T-cell (primary cell): ENCODE measurements around the gene ADAMTS10. TPM values are rescaled to one million over a fixed set of nuclear protein-coding genes. Genes with fewer than 3 reads are reported as not detected.
"Not testable (repeated sequence)": the region's sequence is repeated elsewhere in the genome, so short reads cannot be mapped to it uniquely, and the experiment has no call there.

Experiments used
- ATAC-seq, 4 experiments: fragments of 200-7000 bp in 3 of 4; fragments of 150-1000 bp in 1 of 4; cut with Tn5 transposase; replicated peaks in 1 of 4; 1 replicate in 3 of 4; 2 replicates in 1 of 4; pipeline ENCODE4 v1.10.0; 2021; ENCODE audit warnings: moderate library complexity in 3 of 4, mild to moderate bottlenecking in 2 of 4, moderate number of reproducible peaks in 1 of 4
- CTCF ChIA-PET, 2 donors: fragments of 300-600 bp; sonication (Branson Sonifier 250); formaldehyde crosslinking; loops; one replicate each; lab custom pipeline; 2022; ENCODE audit warnings: antibody characterized with exemption in 2 of 2; lab: Charles Lee
- POLR2A ChIA-PET, 2 donors: fragments of 300-600 bp; sonication (Branson Sonifier 250); formaldehyde crosslinking; loops; one replicate each; lab custom pipeline; 2022; ENCODE audit warnings: antibody characterized with exemption in 2 of 2; lab: Charles Lee
- DNase-seq, 35 experiments: peaks; one replicate each; pipeline versions ENCODE4 v3.0.0 to v3.0.0-alpha.2; 2013 to 2023
- H3K27ac ChIP-seq: one replicate; pipeline ENCODE4 v1.5.1; 2013; ENCODE audit warnings: low read length
- H3K27me3 ChIP-seq, 2 experiments: replicated peaks in 1 of 2; 1 replicate in 1 of 2; 2 replicates in 1 of 2; pipeline versions ENCODE4 v1.6.1 to v1.7.0; 2013; ENCODE audit warnings: low read length in 1 of 2, mixed read lengths in 1 of 2; ENCODE audit not compliant: control insufficient read depth in 2 of 2, insufficient read depth in 2 of 2; ENCODE audit errors: extremely low read depth in 1 of 2
- H3K36me3 ChIP-seq, 2 donors: 1 replicate in 1 of 2; 2 replicates in 1 of 2; pipeline versions ENCODE4 v1.6.1 to v1.7.0; 2013; ENCODE audit warnings: low read length in 1 of 2; ENCODE audit not compliant: control insufficient read depth in 2 of 2, insufficient read depth in 1 of 2; ENCODE audit errors: extremely low read depth in 1 of 2
- H3K4me1 ChIP-seq, 2 experiments: 1 replicate in 1 of 2; 2 replicates in 1 of 2; pipeline versions ENCODE4 v1.6.1 to v1.7.0; 2013; ENCODE audit warnings: low read length in 2 of 2, mixed read lengths in 1 of 2; ENCODE audit not compliant: insufficient read depth in 2 of 2, control insufficient read depth in 1 of 2; ENCODE audit errors: extremely low read depth in 1 of 2
- H3K4me3 ChIP-seq, 2 donors: 1 replicate in 1 of 2; 2 replicates in 1 of 2; pipeline versions ENCODE4 v1.5.1 to v1.7.0; 2013; ENCODE audit warnings: mild to moderate bottlenecking in 2 of 2, low read length in 1 of 2, moderate library complexity in 1 of 2; ENCODE audit not compliant: control insufficient read depth in 1 of 2; ENCODE audit errors: extremely low read depth in 1 of 2
- H3K9me3 ChIP-seq: 2 replicates; pipeline ENCODE4 v1.7.0; 2013
- H3K27ac Mint-ChIP-seq, 2 donors: one replicate each; pipeline ENCODE4 v1.8.0; 2020 to 2021; ENCODE audit warnings: mild to moderate bottlenecking in 2 of 2, mixed read lengths in 2 of 2
- H3K27me3 Mint-ChIP-seq, 2 donors: one replicate each; pipeline ENCODE4 v1.8.0; 2021 to 2022; ENCODE audit warnings: mixed read lengths in 2 of 2
- H3K36me3 Mint-ChIP-seq: one replicate; pipeline ENCODE4 v1.8.0; 2021; ENCODE audit warnings: mixed read lengths
- H3K4me1 Mint-ChIP-seq, 3 donors: one replicate each; pipeline ENCODE4 v1.8.0; 2020 to 2022; ENCODE audit warnings: mixed read lengths in 3 of 3, mild to moderate bottlenecking in 1 of 3
- H3K4me3 Mint-ChIP-seq, 3 donors: one replicate each; pipeline ENCODE4 v1.8.0; 2020 to 2022; ENCODE audit warnings: mild to moderate bottlenecking in 3 of 3, mixed read lengths in 3 of 3, moderate library complexity in 3 of 3
- H3K9me3 Mint-ChIP-seq, 3 donors: one replicate each; pipeline ENCODE4 v1.8.0; 2020 to 2022; ENCODE audit warnings: mixed read lengths in 3 of 3
- WGBS: methylation state at CpG from one replicate; pipeline ENCODE4 v1.1.5; 2013; ENCODE audit warnings: missing lambda C conversion rate; ENCODE audit not compliant: insufficient coverage; 5-methylcytosine and 5-hydroxymethylcytosine counted together
- total RNA-seq, 35 experiments: library from RNA in 6 of 35; stranded (reverse) in 6 of 35; fragments of 120-200 nt in 1 of 35; gene quantifications; one replicate each; pipeline versions ENCODE4 v1.2.1 to v1.2.4 and lab custom pipeline; 2013 to 2026

ADAMTS10 gene
- total RNA-seq, 5 donors from 2014 or later (not counting 1 experiment from before 2014, with no cell fraction given), result 57.2 to 103 (median 80.1) TPM

GRCh38 chr19:8617984-8618383 lies 7.5 kb upstream of the ADAMTS10 start:
- no peak overlapping the region for H3K4me3 Mint-ChIP-seq
- H3K27ac ChIP-seq, result no peak overlapping the region
- H3K9me3 Mint-ChIP-seq, result no peaks in the 10 kb centered on the region
- H3K9me3 ChIP-seq, result no peaks in the 10 kb centered on the region
- peaks cover 11 to 16% (median 14%) of the 10 kb centered on the region in 3 donors for H3K4me1 Mint-ChIP-seq
- DNase-seq (no peak), ATAC-seq (no peak)
- WGBS, result 20% methylated on average over 1 of the region's 4 CpGs
- ChIA-PET CTCF (no interaction called here), POLR2A (interaction anchor here in 1 of 2 donors (0.7 kb wide), 1 partner anchor 38 kb away, joined by 3 read pairs; no protein-coding TSS in a partner anchor)
- peaks cover 4 to 9% of the 10 kb centered on the region in 2 donors for H3K27me3 Mint-ChIP-seq
- peaks cover 0 to 10% of the 10 kb centered on the region in 2 experiments for H3K27me3 ChIP-seq
- H3K36me3 Mint-ChIP-seq, result no peaks in the 10 kb centered on the region
- H3K27ac Mint-ChIP-seq, result no peak overlapping the region
- no peaks in the 10 kb centered on the region for H3K36me3 ChIP-seq
- H3K4me3 ChIP-seq, result no peak overlapping the region
- H3K4me1 ChIP-seq, result peaks cover 0 to 11% of the 10 kb centered on the region in 2 experiments

DNA sequence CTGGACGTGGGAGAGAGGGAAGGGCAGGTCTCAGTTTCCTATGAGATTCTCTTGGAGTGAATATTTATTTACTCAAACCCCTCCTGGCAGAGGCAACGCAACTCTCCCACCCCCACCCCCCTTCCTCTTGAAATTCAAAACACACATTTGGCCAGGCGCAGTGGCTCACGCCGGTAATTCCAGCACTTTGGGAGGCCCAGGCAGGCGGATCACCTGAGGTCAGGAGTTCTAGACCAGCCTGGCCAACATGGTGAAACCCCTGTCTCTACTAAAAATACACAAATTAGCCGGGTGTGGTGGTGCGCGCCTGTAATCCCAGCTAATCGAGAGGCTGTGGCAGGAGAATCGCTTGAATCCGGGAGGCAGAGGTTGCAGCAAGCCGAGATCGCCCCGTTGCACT lies 6.8 kb upstream of the ADAMTS10 start:
- WGBS, result 99% methylated on average over 13 of the region's 15 CpGs
- H3K9me3 Mint-ChIP-seq, H3K4me3 Mint-ChIP-seq, ATAC-seq, H3K27me3 ChIP-seq, CTCF ChIA-PET, H3K36me3 ChIP-seq, DNase-seq, H3K27ac Mint-ChIP-seq, H3K9me3 ChIP-seq, POLR2A ChIA-PET, H3K4me3 ChIP-seq, H3K27ac ChIP-seq, H3K27me3 Mint-ChIP-seq, H3K36me3 Mint-ChIP-seq: not testable (repeated sequence)
- peaks cover 2 to 17% of the 10 kb centered on the region in 2 experiments for H3K4me1 ChIP-seq
- peaks cover 13 to 22% (median 17%) of the 10 kb centered on the region in 3 donors for H3K4me1 Mint-ChIP-seq

DNA sequence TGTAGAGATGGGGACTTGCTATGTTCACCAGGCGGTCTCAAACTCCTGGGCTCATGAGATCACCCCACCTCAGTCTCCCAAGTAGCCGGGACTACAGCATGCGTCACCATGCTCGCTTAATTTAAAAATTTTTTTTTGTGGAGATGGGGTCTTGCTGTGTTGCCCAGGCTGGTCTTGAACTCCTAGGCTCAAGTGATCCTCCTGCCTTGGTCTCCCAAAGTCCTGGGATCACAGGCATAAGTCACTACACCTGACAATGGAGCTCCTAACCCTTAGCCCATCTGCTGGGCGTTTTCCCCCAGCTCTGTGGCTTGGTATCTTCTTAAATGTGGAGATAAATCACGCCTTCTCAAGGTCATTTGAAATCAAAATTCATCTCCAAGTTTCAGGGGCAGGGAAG lies 6.3 kb upstream of the ADAMTS10 start:
- Histone ChIP-seq H3K9me3 (no peaks in the 10 kb centered on the region), H3K36me3 (no peaks in the 10 kb centered on the region), H3K4me1 (peaks cover 5 to 22% of the 10 kb centered on the region in 2 experiments), H3K4me3 (no peak overlapping the region), H3K27ac (no peak overlapping the region), H3K27me3 (peaks cover 0 to 7% of the 10 kb centered on the region in 2 experiments)
- ATAC-seq (no peak), DNase-seq (no peak)
- H3K9me3 Mint-ChIP-seq, result no peaks in the 10 kb centered on the region
- no peak overlapping the region for H3K27ac Mint-ChIP-seq
- no peak overlapping the region for H3K4me3 Mint-ChIP-seq
- H3K4me1 Mint-ChIP-seq, result peaks cover 18 to 27% (median 22%) of the 10 kb centered on the region in 3 donors
- no CpG with 5 or more reads among the region's 6 CpGs for WGBS
- peaks cover 4 to 9% of the 10 kb centered on the region in 2 donors for H3K27me3 Mint-ChIP-seq
- H3K36me3 Mint-ChIP-seq, result no peaks in the 10 kb centered on the region
- CTCF ChIA-PET, result interaction anchor here in 1 of 2 donors (0.7 kb wide), 1 partner anchor 941 kb away, joined by 8 read pairs; no protein-coding TSS in a partner anchor
- POLR2A ChIA-PET, result no interaction called here

DNA sequence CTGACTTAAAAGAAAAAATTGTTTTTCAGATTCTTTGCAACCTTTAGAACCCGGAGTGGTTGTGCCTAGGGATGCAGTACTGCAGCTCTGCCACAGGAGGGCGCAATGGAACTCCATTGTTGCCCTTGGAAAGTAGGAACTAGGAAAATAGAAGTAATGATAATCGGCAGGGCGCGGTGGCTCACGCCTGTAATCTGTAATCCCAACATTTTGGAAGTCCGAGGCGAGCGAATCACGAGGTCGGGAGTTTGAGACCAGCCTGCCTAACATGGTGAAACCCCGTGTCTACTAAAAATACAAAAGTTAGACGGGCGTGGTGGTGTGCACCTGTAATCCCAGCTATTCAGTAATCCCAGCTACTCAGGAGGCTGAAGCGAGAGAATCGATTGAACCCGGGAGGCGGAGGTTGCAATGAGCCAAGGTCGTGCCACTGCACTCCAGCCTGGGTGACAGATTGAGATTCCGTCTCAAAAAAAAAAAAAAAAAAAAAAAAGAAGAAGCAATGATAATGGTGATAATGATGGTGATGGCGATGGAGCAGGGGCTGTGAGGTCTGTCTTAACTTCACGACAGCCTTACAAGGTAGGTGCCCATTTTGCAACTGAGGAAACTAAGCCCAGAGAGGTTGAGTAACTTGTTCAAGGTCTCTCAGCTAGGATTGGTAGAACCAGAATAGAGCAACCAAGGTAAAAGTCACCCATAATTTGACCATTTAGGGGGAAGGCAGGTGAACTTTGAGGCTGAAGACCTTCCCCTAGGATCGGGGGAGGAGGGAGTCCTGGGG lies 5.5 kb upstream of the ADAMTS10 start:
- Mint-ChIP-seq H3K9me3 (no peaks in the 10 kb centered on the region), H3K4me1 (peaks cover 22 to 28% (median 28%) of the 10 kb centered on the region in 3 donors), H3K27ac (no peak overlapping the region), H3K27me3 (peaks cover 3 to 9% of the 10 kb centered on the region in 2 donors), H3K4me3 (peak overlapping the region in 1 of 3 donors; percentile 35), H3K36me3 (no peaks in the 10 kb centered on the region)
- Histone ChIP-seq H3K36me3 (no peaks in the 10 kb centered on the region), H3K4me3 (no peak overlapping the region), H3K27ac (no peak overlapping the region), H3K9me3 (no peaks in the 10 kb centered on the region), H3K27me3 (peaks cover 0 to 7% of the 10 kb centered on the region in 2 experiments), H3K4me1 (peaks cover 5 to 28% of the 10 kb centered on the region in 2 experiments)
- 32% methylated on average over 15 of the region's 23 CpGs for WGBS
- POLR2A ChIA-PET, result interaction anchor here in 1 of 2 donors (0.6 to 0.7 kb wide), 2 partner anchors 21 to 23 kb away, joined by 4 to 10 read pairs; no protein-coding TSS in a partner anchor
- DNase-seq, result peak in 32 of 35 experiments; percentile 17 to 79 (median 48)
- peak in 1 of 4 experiments; percentile 43 for ATAC-seq
- CTCF ChIA-PET, result interaction anchor here (0.6 to 0.7 kb wide), 6 partner anchors 33 to 1816 kb away, joined by 4 to 8 read pairs (median 5); no protein-coding TSS in a partner anchor

DNA sequence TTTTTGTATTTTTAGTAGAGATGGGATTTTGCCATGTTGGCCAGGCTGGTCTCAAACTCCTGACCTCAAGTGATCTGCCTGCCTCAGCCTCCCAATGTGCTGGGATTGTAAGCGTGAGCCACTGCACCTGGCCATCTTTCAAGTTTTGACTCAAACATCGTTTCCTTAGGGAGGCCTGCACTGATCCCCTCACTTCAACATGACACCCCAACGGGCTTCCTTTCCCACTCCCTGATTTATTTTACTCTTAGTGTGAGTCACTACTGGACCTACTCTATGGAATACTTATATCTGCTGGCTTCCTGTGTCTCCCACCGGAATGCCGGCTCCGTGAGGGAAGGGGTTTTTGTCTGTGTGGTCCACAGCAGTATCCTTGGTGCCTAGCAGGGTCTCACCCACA lies 4.5 kb upstream of the ADAMTS10 start:
- WGBS, result 25% methylated on average over 1 of the region's 6 CpGs
- ATAC-seq (no peak), DNase-seq (no peak)
- no peak overlapping the region for H3K4me3 ChIP-seq
- H3K27ac ChIP-seq, result no peak overlapping the region
- POLR2A ChIA-PET, result interaction anchor here in 1 of 2 donors (0.6 kb wide), 1 partner anchor 22 kb away, joined by 10 read pairs; no protein-coding TSS in a partner anchor
- H3K4me1 Mint-ChIP-seq, result peaks cover 24 to 32% (median 32%) of the 10 kb centered on the region in 3 donors
- H3K4me3 Mint-ChIP-seq, result no peak overlapping the region
- no peaks in the 10 kb centered on the region for H3K9me3 ChIP-seq
- H3K36me3 Mint-ChIP-seq, result no peaks in the 10 kb centered on the region
- no peaks in the 10 kb centered on the region for H3K36me3 ChIP-seq
- H3K27me3 ChIP-seq, result no peaks in the 10 kb centered on the region
- H3K27me3 Mint-ChIP-seq, result peaks cover 0 to under 1% of the 10 kb centered on the region in 2 donors
- no peaks in the 10 kb centered on the region for H3K9me3 Mint-ChIP-seq
- peak overlapping the region; percentile 1 to 64 for H3K27ac Mint-ChIP-seq
- H3K4me1 ChIP-seq, result peaks cover 7 to 31% of the 10 kb centered on the region in 2 experiments
- CTCF ChIA-PET, result interaction anchor here in 1 of 2 donors (0.6 kb wide), 1 partner anchor 1815 kb away, joined by 5 read pairs; no protein-coding TSS in a partner anchor

DNA sequence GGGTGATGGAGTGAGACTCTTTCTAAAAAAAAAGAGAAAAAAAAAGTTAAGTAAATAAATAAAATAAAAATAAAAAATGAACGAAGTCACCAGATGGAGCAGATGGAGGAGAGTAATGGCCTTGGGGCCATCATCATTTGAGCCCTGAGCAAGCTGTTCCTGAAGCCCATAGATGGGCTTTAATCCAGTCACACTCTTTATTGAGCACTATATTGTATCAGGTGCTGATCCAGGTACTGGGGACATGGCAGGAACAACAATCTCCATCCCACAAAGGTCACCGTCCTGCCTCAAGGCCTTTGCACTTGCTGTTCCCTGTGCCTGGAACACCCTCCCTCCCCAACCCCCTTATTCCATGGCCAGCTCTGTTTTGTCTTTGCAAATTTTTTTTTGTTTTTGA lies 3.9 kb upstream of the ADAMTS10 start:
- H3K4me1 Mint-ChIP-seq, result peaks cover 30 to 37% (median 36%) of the 10 kb centered on the region in 3 donors
- H3K27me3 Mint-ChIP-seq, result peaks cover 0 to 4% of the 10 kb centered on the region in 2 donors
- DNase-seq, result no peak
- no peak overlapping the region for H3K4me3 Mint-ChIP-seq
- 100% methylated on average over 1 of the region's 2 CpGs for WGBS
- H3K27ac Mint-ChIP-seq, result no peak overlapping the region
- Histone ChIP-seq H3K27ac (no peak overlapping the region), H3K4me3 (no peak overlapping the region), H3K27me3 (peaks cover 0 to 4% of the 10 kb centered on the region in 2 experiments), H3K4me1 (peaks cover 10 to 37% of the 10 kb centered on the region in 2 experiments), H3K36me3 (no peaks in the 10 kb centered on the region), H3K9me3 (no peaks in the 10 kb centered on the region)
- H3K36me3 Mint-ChIP-seq, result no peaks in the 10 kb centered on the region
- CTCF ChIA-PET, result interaction anchor here (0.6 to 1.6 kb wide), 4 partner anchors 10 to 79 kb away, joined by 3 to 5 read pairs (median 3); no protein-coding TSS in a partner anchor
- H3K9me3 Mint-ChIP-seq, result no peaks in the 10 kb centered on the region
- ATAC-seq, result no peak
- POLR2A ChIA-PET, result no interaction called here
